Breast epithelium (tissue), 3 donors: ENCODE data around the gene SPTB.

ENCODE experiments used
- CTCF ChIP-seq, 3 donors: fragments of 450-650 bp; IDR thresholded peaks; one replicate each; pipeline ENCODE4 v1.5.1; 2016 to 2017; ENCODE audit warnings: antibody characterized with exemption in 3 of 3, mild to moderate bottlenecking in 3 of 3, moderate library complexity in 3 of 3
- POLR2A ChIP-seq: fragments of 450-650 bp; IDR thresholded peaks from one replicate; pipeline ENCODE4 v1.6.1; 2016; ENCODE audit warnings: antibody characterized with exemption, mild to moderate bottlenecking, moderate library complexity
- POLR2AphosphoS5 ChIP-seq, 3 donors: sonication (generic); formaldehyde crosslinking; IDR thresholded peaks; one replicate each; pipeline ENCODE4 v1.6.1; 2017; ENCODE audit warnings: antibody characterized with exemption in 3 of 3

DNA sequence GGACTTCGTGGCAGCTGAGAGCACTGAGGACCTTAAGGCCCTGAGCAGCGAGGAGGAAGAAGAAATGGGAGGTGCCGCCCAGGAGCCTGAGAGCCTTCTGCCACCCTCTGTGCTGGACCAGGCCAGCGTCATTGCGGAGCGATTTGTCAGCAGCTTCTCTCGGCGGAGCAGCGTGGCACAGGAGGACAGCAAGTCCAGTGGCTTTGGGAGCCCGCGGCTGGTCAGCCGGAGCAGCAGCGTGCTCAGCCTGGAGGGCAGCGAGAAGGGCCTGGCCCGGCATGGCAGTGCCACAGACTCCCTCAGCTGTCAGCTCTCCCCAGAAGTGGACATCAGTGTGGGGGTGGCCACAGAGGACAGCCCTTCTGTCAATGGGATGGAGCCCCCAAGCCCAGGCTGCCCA, 138.5 kb downstream of the SPTB start:
- TF ChIP-seq POLR2A: no peak
- no peak for TF ChIP-seq POLR2AphosphoS5 (IDR thresholded peaks at IDR 0.05)
- no peak for TF ChIP-seq CTCF (IDR thresholded peaks at IDR 0.05)
